HG03521 (cell line): Measurements from ENCODE around the gene TEX22.

ENCODE experiments used
- ATAC-seq: cut with Tn5 transposase; IDR thresholded peaks from one replicate; pipeline ENCODE4 v1.9.1; 2021; ENCODE audit warnings: mild to moderate bottlenecking, moderate library complexity; ENCODE audit not compliant: unreplicated experiment

The TEX22 gene

GRCh38 chr14:105384041-105384557 lies 14.2 kb upstream of the TEX22 start:
- ATAC-seq, result no peak

GRCh38 chr14:105384605-105385321 lies 13.6 kb upstream of the TEX22 start:
- no peak for ATAC-seq

DNA sequence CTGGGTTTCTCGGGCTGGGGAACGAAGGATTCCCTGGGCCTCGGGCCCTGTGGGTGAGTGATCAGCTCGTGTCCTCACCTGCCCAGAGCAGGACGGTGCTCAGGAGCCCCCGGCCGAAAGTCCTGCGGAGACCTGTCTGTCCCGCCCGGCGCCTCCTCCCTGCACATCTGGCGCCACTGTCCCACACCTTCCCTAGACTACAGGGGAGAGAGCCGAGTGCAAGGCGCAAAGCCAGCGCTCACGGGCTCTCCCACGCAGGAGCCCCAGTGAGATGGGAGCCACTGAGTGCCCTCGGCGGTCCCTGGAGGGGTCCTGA lies 13.1 kb upstream of the TEX22 start:
- no peak for ATAC-seq

GRCh38 chr14:105385698-105386365 lies 12.5 kb upstream of the TEX22 start:
- ATAC-seq, result no peak

- no peak for ATAC-seq
Observed at GRCh38 chr14:105386581-105387529, 11.5 kb upstream of the TEX22 start.

DNA sequence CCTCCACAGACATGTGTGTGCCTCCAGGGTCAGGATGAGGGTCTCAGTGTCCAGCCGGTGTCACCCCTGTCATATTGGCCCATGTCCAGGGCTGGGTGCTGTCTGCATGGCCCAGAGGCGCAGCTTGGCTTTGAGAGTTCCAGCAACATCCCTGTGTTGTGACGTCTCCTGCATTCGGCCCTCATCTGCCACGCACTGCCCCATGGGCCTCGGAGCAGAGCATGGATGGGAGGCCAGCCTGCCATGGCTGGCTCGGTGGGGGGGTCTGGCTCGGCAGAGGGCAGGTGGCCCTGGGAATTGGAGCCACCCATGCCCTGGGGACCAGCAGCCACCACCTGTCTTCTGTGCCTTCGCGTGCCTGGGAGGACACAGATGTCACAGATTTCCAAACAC lies 10.8 kb upstream of the TEX22 start:
- no peak for ATAC-seq

DNA sequence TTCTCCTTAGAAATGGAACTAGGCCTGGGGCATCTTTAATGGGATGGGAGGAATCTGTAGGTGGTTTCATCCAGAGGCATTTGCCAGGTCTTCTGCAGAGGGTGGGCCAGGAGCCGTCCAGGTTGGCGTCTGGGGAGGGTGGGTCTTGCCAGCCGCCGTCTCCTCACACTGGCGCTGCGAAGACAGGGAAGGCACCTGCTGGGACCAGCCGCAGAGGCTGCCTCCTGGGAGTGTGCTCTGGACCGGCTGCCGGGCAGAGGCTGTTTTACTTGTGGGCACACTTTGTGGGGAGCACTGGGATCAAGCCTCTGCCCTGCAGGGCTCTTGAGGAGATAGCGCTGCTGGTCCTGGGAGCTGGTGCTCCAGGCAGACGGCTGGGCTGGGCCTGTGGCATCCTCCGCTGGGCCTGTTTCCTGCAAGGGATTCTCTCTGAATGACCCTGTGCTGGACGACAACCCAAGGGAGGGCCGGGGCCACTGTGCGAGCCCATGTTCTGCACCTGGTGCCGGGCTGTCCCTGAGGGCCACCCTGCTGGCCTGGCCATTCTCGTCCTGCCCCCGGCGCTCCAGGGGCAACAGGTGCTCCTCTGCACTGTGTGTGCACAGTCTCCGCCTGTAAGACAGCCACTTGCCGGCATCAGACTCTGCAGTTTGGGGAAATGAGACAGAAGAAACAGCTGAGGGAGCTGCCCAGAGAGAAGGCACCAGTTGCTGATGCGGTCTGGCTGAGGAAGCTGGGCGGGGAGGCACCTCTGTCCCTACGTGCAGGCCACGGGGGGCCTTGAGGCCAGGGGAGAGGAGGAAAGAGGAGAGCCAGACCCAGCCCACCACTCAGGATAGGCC lies 10.0 kb upstream of the TEX22 start:
- ATAC-seq, result no peak

GRCh38 chr14:105388976-105389375 lies 9.4 kb upstream of the TEX22 start:
- no peak for ATAC-seq

- ATAC-seq, result no peak
Observed at GRCh38 chr14:105389534-105389933, 8.8 kb upstream of the TEX22 start.

GRCh38 chr14:105389976-105390848 lies 8.1 kb upstream of the TEX22 start:
- no peak for ATAC-seq

DNA sequence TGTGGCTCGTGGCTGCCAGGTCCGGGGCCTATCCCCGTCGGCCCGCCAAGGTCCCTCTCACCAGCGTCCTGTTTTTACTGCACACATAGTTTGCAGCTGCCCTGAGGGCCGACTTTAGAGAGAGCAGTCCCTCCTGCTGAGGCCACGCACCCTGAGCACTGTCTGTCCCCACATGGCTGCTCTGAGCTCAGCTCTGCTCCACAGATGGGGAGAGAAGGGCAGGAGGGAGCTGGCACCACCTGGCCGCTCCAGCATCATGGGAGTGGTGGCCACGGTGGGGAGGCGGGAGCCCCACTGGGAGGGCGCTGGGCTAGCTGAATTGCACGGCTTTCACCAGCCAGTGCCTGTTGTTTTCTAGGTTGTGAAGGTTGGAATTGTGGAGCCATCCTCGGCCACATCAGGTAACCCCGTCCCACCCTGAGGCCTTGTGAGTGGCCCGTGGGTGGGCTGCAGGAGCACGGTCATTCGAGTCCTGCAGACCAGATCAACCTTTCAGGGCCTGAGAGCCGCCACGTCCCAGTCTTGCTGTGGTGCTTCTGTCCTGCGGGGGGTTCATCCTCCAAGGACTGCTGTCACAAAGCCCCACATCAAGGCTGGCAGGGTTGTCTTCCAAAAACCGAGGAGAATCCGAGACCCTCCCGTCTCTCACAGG lies 7.4 kb upstream of the TEX22 start:
- ATAC-seq, result no peak

DNA sequence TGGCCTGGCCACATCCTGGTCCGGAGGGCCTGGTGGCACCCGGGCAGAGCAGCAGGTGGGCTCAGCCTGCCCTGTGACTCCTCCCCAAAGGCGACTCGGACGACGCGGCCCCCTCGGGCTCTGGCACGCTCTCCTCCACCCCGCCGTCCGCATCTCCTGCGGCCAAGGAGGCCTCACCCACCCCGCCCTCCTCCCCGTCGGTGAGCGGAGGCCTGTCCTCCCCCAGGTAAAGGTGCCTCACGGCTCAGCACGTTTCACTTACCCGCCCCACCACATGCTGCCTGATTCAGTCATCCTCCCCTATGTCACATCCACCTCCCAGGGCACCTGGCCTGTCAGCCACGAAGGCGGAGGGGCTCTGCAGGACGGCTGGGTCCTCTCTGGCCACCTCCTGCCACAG lies 6.8 kb upstream of the TEX22 start:
- no peak for ATAC-seq

- ATAC-seq, result no peak
Observed at GRCh38 chr14:105392131-105393090, 5.9 kb upstream of the TEX22 start.

GRCh38 chr14:105393151-105393550 lies 5.2 kb upstream of the TEX22 start:
- no peak for ATAC-seq

- no peak for ATAC-seq
Observed at GRCh38 chr14:105394714-105395537, 3.4 kb upstream of the TEX22 start.

- ATAC-seq, result no peak
Observed at GRCh38 chr14:105395538-105395854, 2.8 kb upstream of the TEX22 start.

DNA sequence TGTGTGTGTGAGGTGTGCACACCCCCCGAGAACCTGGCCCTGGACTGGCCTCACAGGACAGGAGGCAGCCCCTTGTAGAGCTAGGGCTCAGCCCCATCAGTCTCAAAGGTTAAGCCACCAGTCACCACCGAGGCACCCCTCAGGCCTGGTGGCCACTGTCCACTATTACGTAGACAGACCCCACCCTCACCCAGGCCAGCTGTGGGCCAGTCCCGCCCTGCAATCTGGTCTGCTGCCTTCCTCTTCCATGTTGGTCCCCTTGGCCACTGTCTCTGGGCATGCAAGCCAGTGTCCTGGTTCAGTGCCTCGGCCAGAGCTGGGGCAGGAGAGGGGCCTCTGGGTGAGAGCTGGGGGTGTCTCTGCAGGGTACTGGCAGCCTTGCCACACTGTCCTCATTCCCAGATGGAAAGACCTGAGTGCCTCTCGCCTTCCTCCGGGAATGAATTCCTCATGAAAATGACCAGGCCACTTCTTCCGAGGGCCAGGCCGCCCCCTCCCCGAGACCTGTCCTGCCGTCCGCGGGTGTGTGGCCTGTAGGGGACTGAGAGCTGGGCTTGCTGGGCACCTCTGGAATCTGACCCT lies 897 bp upstream of the TEX22 start:
- ATAC-seq, result no peak
